Neuronal stem cell (in vitro differentiated cells): ENCODE results near the gene DMD. TPM values are rescaled to one million over a fixed set of nuclear protein-coding genes. Genes with fewer than 3 reads are reported as not detected.

Experiments used
- DNase-seq: peaks from one replicate; pipeline ENCODE4 v3.0.0-alpha.2; 2013; ENCODE audit warnings: low spot score
- H2AFZ ChIP-seq: one replicate; pipeline ENCODE4 v1.6.1; 2013; ENCODE audit warnings: mild to moderate bottlenecking, low read length, inconsistent platforms
- H2AK5ac ChIP-seq: 2 replicates; pipeline ENCODE4 v1.6.1; 2013; ENCODE audit warnings: low read depth, mild to moderate bottlenecking, inconsistent platforms, low read length, moderate library complexity, mixed read lengths
- H2BK120ac ChIP-seq: 2 replicates; pipeline ENCODE4 v1.6.1; 2013; ENCODE audit warnings: low read depth, mild to moderate bottlenecking, inconsistent platforms, low read length, moderate library complexity, mixed read lengths
- H2BK12ac ChIP-seq: one replicate; pipeline ENCODE4 v1.6.1; 2013; ENCODE audit warnings: low read length, inconsistent platforms
- H2BK15ac ChIP-seq: 2 replicates; pipeline ENCODE4 v1.6.1; 2013; ENCODE audit warnings: mild to moderate bottlenecking, low read length, inconsistent platforms, mixed read lengths
- H2BK5ac ChIP-seq: one replicate; pipeline ENCODE4 v1.6.1; 2013; ENCODE audit warnings: inconsistent platforms, mild to moderate bottlenecking, low read length, moderate library complexity
- H3K14ac ChIP-seq: one replicate; pipeline ENCODE4 v1.6.1; 2013; ENCODE audit warnings: low read length, inconsistent platforms
- H3K18ac ChIP-seq: 2 replicates; pipeline ENCODE4 v1.6.1; 2013; ENCODE audit warnings: low read length, inconsistent platforms
- H3K23ac ChIP-seq: 2 replicates; pipeline ENCODE4 v1.6.1; 2013; ENCODE audit warnings: low read depth, mild to moderate bottlenecking, mixed read lengths, low read length, inconsistent platforms; ENCODE audit not compliant: poor library complexity
- H3K27ac ChIP-seq: replicated peaks from 3 replicates; pipeline ENCODE4 v1.5.1; 2013; ENCODE audit warnings: low read length, inconsistent platforms
- H3K27me3 ChIP-seq, 3 experiments: 2 replicates each; pipeline ENCODE4 v1.6.1; 2013; ENCODE audit warnings: low read length in 3 of 3, mild to moderate bottlenecking in 2 of 3, inconsistent platforms in 1 of 3, low read depth in 1 of 3, mixed read lengths in 1 of 3, moderate library complexity in 1 of 3; ENCODE audit not compliant: control insufficient read depth in 3 of 3, insufficient read depth in 3 of 3
- H3K36me3 ChIP-seq, 2 donors: replicated peaks in 1 of 2; 2 replicates each; pipeline ENCODE4 v1.6.1; 2013; ENCODE audit warnings: low read length in 2 of 2; ENCODE audit not compliant: control insufficient read depth in 2 of 2, insufficient read depth in 2 of 2
- H3K4ac ChIP-seq: 2 replicates; pipeline ENCODE4 v1.6.1; 2013; ENCODE audit warnings: inconsistent platforms, mild to moderate bottlenecking, low read length, moderate library complexity
- H3K4me1 ChIP-seq, 2 donors: 1 replicate in 1 of 2; 2 replicates in 1 of 2; pipeline ENCODE4 v1.6.1; 2013; ENCODE audit warnings: low read length in 2 of 2, low read depth in 1 of 2; ENCODE audit not compliant: control insufficient read depth in 2 of 2, insufficient read depth in 1 of 2
- H3K4me2 ChIP-seq: one replicate; pipeline ENCODE4 v1.6.1; 2013; ENCODE audit warnings: mild to moderate bottlenecking, low read length, inconsistent platforms; ENCODE audit not compliant: insufficient read depth, poor library complexity, severe bottlenecking
- H3K4me3 ChIP-seq, 2 donors: 2 replicates each; pipeline ENCODE4 v1.5.1; 2013; ENCODE audit warnings: low read length in 2 of 2, mild to moderate bottlenecking in 2 of 2, inconsistent platforms in 1 of 2, moderate library complexity in 1 of 2
- H3K79me1 ChIP-seq: one replicate; pipeline ENCODE4 v1.6.1; 2013; ENCODE audit warnings: low read depth, mild to moderate bottlenecking, inconsistent platforms, low read length, moderate library complexity
- H3K9ac ChIP-seq: one replicate; pipeline ENCODE4 v1.6.1; 2013; ENCODE audit warnings: mild to moderate bottlenecking, low read depth, low read length, inconsistent platforms; ENCODE audit not compliant: poor library complexity
- H3K9me3 ChIP-seq, 2 donors: replicated peaks in 1 of 2; 2 replicates each; pipeline versions ENCODE3 to v1.6.1; 2013; ENCODE audit warnings: low read length in 2 of 2, mild to moderate bottlenecking in 2 of 2, inconsistent platforms in 1 of 2, low read depth in 1 of 2, mixed read lengths in 1 of 2, moderate library complexity in 1 of 2; ENCODE audit not compliant: control insufficient read depth in 2 of 2, insufficient read depth in 1 of 2
- H4K8ac ChIP-seq: one replicate; pipeline ENCODE4 v1.6.1; 2013; ENCODE audit warnings: low read depth, mild to moderate bottlenecking, inconsistent platforms, low read length, moderate library complexity
- H4K91ac ChIP-seq: one replicate; pipeline ENCODE4 v1.6.1; 2013; ENCODE audit warnings: low read length, low read depth, mild to moderate bottlenecking, inconsistent platforms; ENCODE audit not compliant: poor library complexity
- WGBS, 2 donors: extraction: QIAGEN DNeasy Blood & Tissue Kit; methylation state at CpG; one replicate each; pipeline ENCODE4 v1.1.7; 2013; ENCODE audit warnings: missing lambda C conversion rate in 2 of 2, mixed read lengths in 1 of 2; ENCODE audit not compliant: insufficient read length in 2 of 2, insufficient replicate concordance in 1 of 2; ENCODE audit errors: extremely low coverage in 2 of 2; 5-methylcytosine and 5-hydroxymethylcytosine counted together
- polyA plus RNA-seq, 2 experiments: library from polyadenylated mRNA; stranded (reverse); fragments of 200-250 nt; gene quantifications; one replicate each; pipeline ENCODE4 v1.2.3, GENCODE V29; 2013

DMD gene
- polyA plus RNA-seq (2013, experiment 1 of 2), result 33.5 TPM
- 34.4 TPM for polyA plus RNA-seq (2013, experiment 2 of 2)

- no CpG with 5 or more reads among the region's 6 CpGs for WGBS, 2 donors
These were observed at the start of gene DMD for GRCh38 chrX:33211356-33212260. DMD (minus strand) TSS chrX:33211549; CDS start chrX:33211312, 237 bp downstream.

DNA sequence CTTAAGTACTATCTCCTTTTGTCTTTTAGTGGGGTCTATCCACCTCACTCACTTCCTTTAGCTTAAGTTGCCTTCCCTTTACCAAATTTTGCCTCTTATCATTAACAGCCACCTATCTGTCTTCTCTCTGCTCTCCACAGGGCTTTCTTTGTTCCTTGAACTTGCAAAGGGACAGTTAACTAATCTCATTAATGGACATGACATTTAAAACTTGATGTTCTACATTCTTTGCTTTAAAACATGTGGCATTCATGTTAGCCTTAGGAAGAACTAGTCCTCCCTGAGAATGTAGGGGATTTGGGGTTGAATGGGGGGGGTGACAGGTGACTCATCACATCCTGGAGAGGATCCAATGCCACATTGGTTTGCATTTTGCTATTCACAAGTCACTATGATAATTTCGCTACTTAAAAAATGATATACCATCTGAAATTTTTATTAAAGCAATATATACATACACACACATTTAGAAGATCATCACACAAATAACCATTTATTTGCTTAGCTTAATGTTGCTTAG lies 41.0 kb upstream of the DMD start:
- Histone ChIP-seq H2BK5ac (no peak overlapping the region), H3K9me3 (no peaks in the 10 kb centered on the region), H2AK5ac (no peak overlapping the region), H2AFZ (no peak overlapping the region), H3K4me1 (no peaks in the 10 kb centered on the region), H2BK120ac (no peak overlapping the region), H3K27me3 (no peaks in the 10 kb centered on the region), H3K36me3 (no peaks in the 10 kb centered on the region), H3K9ac (no peak overlapping the region), H2BK12ac (no peak overlapping the region), H3K18ac (no peak overlapping the region), H4K91ac (no peak overlapping the region), H2BK15ac (no peak overlapping the region), H3K23ac (no peak overlapping the region), H3K4ac (no peak overlapping the region), H3K4me2 (no peak overlapping the region), H3K79me1 (no peaks in the 10 kb centered on the region), H4K8ac (no peak overlapping the region), H3K27ac (no peak overlapping the region), H3K14ac (no peak overlapping the region), H3K4me3 (no peak overlapping the region)
- no peak for DNase-seq
- no CpG with 5 or more reads among the region's 1 CpG for WGBS, 2 donors

More at GRCh38 chrX:33211356-33212260, at the start of gene DMD:
- H3K23ac ChIP-seq, result no peak within 1 kb of the TSS
- H3K79me1 ChIP-seq, result no peaks in the 10 kb centered on the region
- H2BK120ac ChIP-seq, result no peak within 1 kb of the TSS
- no peaks in the 10 kb centered on the region for H3K27me3 ChIP-seq
- H3K27ac ChIP-seq, result no peak within 1 kb of the TSS
- DNase-seq, result no peak
- H3K4ac ChIP-seq, result no peak within 1 kb of the TSS
- H2BK5ac ChIP-seq, result no peak within 1 kb of the TSS
- H2BK15ac ChIP-seq, result no peak within 1 kb of the TSS
- peak within 1 kb of the TSS; percentile 74 for H2AFZ ChIP-seq
- H3K9me3 ChIP-seq, result no peaks in the 10 kb centered on the region
- peak within 1 kb of the TSS in 1 of 2 donors; percentile 33 for H3K4me3 ChIP-seq
- H2AK5ac ChIP-seq, result no peak within 1 kb of the TSS
- H3K4me2 ChIP-seq, result peak within 1 kb of the TSS; percentile 2
- H3K4me1 ChIP-seq, result peaks cover 0 to 2% of the 10 kb centered on the region in 2 donors
- H3K18ac ChIP-seq, result no peak within 1 kb of the TSS
- no peaks in the 10 kb centered on the region for H3K36me3 ChIP-seq
- H4K91ac ChIP-seq, result no peak within 1 kb of the TSS
- H3K14ac ChIP-seq, result no peak within 1 kb of the TSS
- H4K8ac ChIP-seq, result no peak within 1 kb of the TSS
- H3K9ac ChIP-seq, result no peak within 1 kb of the TSS
- no peak within 1 kb of the TSS for H2BK12ac ChIP-seq

- WGBS, 2 donors, result no CpG with 5 or more reads among the region's 4 CpGs
- H3K27me3 ChIP-seq, result no peaks in the 10 kb centered on the region
- H3K4me2 ChIP-seq, result no peak overlapping the region
- no peak overlapping the region for H2BK15ac ChIP-seq
- no peak for DNase-seq
- H4K91ac ChIP-seq, result no peak overlapping the region
- H3K27ac ChIP-seq, result no peak overlapping the region
- H4K8ac ChIP-seq, result no peak overlapping the region
- no peaks in the 10 kb centered on the region for H3K36me3 ChIP-seq
- no peak overlapping the region for H3K23ac ChIP-seq
- H2BK5ac ChIP-seq, result no peak overlapping the region
- H2BK12ac ChIP-seq, result no peak overlapping the region
- H3K79me1 ChIP-seq, result no peaks in the 10 kb centered on the region
- H3K4ac ChIP-seq, result no peak overlapping the region
- H3K18ac ChIP-seq, result no peak overlapping the region
- H3K4me3 ChIP-seq, result no peak overlapping the region
- H3K14ac ChIP-seq, result no peak overlapping the region
- no peak overlapping the region for H2AFZ ChIP-seq
- H2BK120ac ChIP-seq, result no peak overlapping the region
- no peaks in the 10 kb centered on the region for H3K9me3 ChIP-seq
- H3K4me1 ChIP-seq, result no peaks in the 10 kb centered on the region
- no peak overlapping the region for H3K9ac ChIP-seq
- H2AK5ac ChIP-seq, result no peak overlapping the region
These were observed 7.5 kb upstream of the DMD start for GRCh38 chrX:33218819-33219218.

DNA sequence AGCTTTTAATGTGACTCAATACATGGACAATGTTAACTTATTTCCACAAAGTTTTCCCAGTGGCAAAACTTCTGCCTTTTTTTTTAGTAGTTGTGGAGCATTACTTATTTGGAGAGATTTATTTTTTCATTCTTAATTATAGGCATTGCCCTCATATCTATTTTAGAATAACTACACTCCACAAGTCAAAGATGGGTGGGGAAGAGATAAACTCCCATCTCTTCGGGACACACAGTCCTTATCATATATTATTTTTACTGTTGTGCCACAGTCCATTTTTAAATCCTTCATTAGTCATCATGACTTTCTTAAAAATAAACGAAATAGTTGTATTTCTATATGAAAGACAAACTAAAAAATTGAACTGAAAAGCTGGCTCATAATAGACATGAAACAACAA lies 1.2 kb downstream of the DMD start:
- WGBS, 2 donors, result no CpG with 5 or more reads among the region's 2 CpGs

More for the DNA sequence above, 1.2 kb downstream of the DMD start:
- DNase-seq, result no peak
- H3K79me1 ChIP-seq, result no peaks in the 10 kb centered on the region
- H3K4me3 ChIP-seq, result peak overlapping the region in 1 of 2 donors; percentile 33
- H2AFZ ChIP-seq, result peak overlapping the region; percentile 11
- no peak overlapping the region for H3K14ac ChIP-seq
- H2BK120ac ChIP-seq, result no peak overlapping the region
- H3K4me2 ChIP-seq, result no peak overlapping the region
- no peak overlapping the region for H3K18ac ChIP-seq
- H4K8ac ChIP-seq, result no peak overlapping the region
- H4K91ac ChIP-seq, result no peak overlapping the region
- H3K36me3 ChIP-seq, result no peaks in the 10 kb centered on the region
- no peak overlapping the region for H2BK5ac ChIP-seq
- no peak overlapping the region for H2AK5ac ChIP-seq
- no peak overlapping the region for H3K23ac ChIP-seq
- no peak overlapping the region for H2BK15ac ChIP-seq
- no peaks in the 10 kb centered on the region for H3K27me3 ChIP-seq
- peaks cover 0 to 2% of the 10 kb centered on the region in 2 donors for H3K4me1 ChIP-seq
- H2BK12ac ChIP-seq, result no peak overlapping the region
- H3K27ac ChIP-seq, result no peak overlapping the region
- no peak overlapping the region for H3K9ac ChIP-seq
- H3K4ac ChIP-seq, result no peak overlapping the region
- no peaks in the 10 kb centered on the region for H3K9me3 ChIP-seq
